NCI-H2081 treated with DMSO at 0.1 percent for 48 hours (cell line): ENCODE data around the gene CMIP.

Experiments used
- DNase-seq: peaks from one replicate; lab custom pipeline; 2025; lab: John Stamatoyannopoulos, UW

The CMIP gene

GRCh38 chr16:81639931-81640680 is 195.5 kb downstream of the CMIP start:
- no peak for DNase-seq

GRCh38 chr16:81640681-81641070 is 196.1 kb downstream of the CMIP start:
- DNase-seq: no peak

GRCh38 chr16:81641395-81642106 is 196.9 kb downstream of the CMIP start:
- peak; percentile 70 for DNase-seq

GRCh38 chr16:81642107-81642436 is 197.5 kb downstream of the CMIP start:
- no peak for DNase-seq

- DNase-seq: no peak
Observed at GRCh38 chr16:81642943-81643342, 198.3 kb downstream of the CMIP start.

- peak; percentile 48 for DNase-seq
Observed at GRCh38 chr16:81645266-81645694, 200.7 kb downstream of the CMIP start.

- no peak for DNase-seq
Observed at GRCh38 chr16:81645925-81646324, 201.3 kb downstream of the CMIP start.

GRCh38 chr16:81646561-81646960 is 202.0 kb downstream of the CMIP start:
- DNase-seq: no peak

- DNase-seq: no peak
Observed at GRCh38 chr16:81647527-81647926, 202.9 kb downstream of the CMIP start.

- DNase-seq: no peak
Observed at GRCh38 chr16:81649561-81650184, 205.1 kb downstream of the CMIP start.

- DNase-seq: no peak
Observed at GRCh38 chr16:81650281-81650680, 205.7 kb downstream of the CMIP start.

GRCh38 chr16:81650982-81651562 is 206.5 kb downstream of the CMIP start:
- DNase-seq: no peak

- DNase-seq: no peak
Observed at GRCh38 chr16:81651758-81652718, 207.4 kb downstream of the CMIP start.

- DNase-seq: peak; percentile 90
Observed at GRCh38 chr16:81652798-81653505, 208.3 kb downstream of the CMIP start.

- no peak for DNase-seq
Observed at GRCh38 chr16:81654346-81654745, 209.7 kb downstream of the CMIP start.

GRCh38 chr16:81655469-81656162 is 211.0 kb downstream of the CMIP start:
- no peak for DNase-seq

GRCh38 chr16:81657224-81657623 is 212.6 kb downstream of the CMIP start:
- DNase-seq: no peak

GRCh38 chr16:81657781-81658180 is 213.2 kb downstream of the CMIP start:
- DNase-seq: no peak

- DNase-seq: no peak
Observed at GRCh38 chr16:81658373-81658772, 213.8 kb downstream of the CMIP start.

- DNase-seq: no peak
Observed at GRCh38 chr16:81659249-81659648, 214.6 kb downstream of the CMIP start.
